Stimulated activated CD4-positive, alpha-beta T cell treated with anti-CD3 and anti-CD28 coated beads, Interleukin-12 subunit alpha, Interleukin-12 subunit beta, amount 100 ng/mL, for 24 hours (primary cell): ENCODE results near the gene BCOR.

Source experiments
- DNase-seq, 2 experiments: peaks; one replicate each; pipeline ENCODE4 v3.0.0-alpha.2; 2020; ENCODE audit warnings: low read depth in 2 of 2

BCOR gene

DNA sequence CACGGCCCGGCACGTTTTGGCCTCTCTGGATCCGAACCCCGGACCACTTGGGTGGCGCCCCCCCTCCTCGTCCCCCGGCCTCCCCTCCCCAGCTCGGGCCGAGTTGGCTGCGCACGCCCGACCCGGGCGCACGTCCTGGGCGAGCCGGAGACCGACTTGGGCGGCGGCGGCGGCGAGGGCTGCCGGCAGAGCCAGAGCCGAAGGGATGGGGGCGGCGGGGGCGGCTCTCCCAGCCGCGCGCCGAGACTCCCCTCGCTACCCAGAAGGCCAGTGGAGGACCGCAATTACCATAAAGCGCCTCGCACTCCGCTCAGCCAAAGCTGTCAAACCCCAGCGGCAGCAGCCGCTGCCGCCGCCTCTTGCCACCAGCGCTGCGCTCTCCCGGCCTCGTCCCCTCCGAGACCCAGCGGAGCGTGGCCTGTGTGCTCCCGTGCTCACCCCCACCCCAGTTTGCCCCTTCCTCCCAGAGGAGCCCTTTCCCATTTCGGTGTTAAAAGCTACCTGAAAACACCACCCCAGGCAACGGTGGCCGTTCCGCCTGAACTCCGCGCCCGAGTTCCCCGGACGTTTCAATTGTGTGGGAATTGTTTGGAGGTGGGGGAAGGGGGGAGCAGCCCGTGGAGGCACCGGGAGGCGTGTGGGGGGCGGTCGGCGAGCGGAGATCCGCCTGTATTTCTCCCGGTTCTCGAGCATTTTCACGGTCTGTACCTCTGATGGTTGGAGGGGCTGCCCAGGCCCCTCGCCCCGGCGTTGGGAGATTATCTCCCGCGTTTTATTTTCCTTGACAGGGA lies 701 bp upstream of the BCOR start:
- DNase-seq = no peak

DNA sequence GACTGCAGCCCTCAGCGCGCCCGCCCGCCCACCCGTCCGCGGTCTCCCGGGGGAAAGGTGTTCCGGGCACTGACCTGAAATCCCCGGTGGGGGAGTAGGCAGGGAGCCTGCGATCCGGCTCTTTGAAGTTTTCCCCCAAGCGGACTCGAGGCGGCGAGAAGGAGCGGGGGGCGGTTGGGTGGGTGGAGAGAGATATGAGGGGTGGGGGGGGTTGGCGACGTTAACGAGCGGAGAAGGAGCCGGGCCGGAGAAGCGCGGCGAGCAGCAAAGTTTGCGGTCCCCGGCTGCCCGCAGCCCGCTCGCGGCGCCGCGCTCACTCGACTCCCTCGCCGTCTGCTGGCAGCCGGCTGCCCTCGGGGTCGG lies 636 bp downstream of the BCOR start:
- DNase-seq = no peak

DNA sequence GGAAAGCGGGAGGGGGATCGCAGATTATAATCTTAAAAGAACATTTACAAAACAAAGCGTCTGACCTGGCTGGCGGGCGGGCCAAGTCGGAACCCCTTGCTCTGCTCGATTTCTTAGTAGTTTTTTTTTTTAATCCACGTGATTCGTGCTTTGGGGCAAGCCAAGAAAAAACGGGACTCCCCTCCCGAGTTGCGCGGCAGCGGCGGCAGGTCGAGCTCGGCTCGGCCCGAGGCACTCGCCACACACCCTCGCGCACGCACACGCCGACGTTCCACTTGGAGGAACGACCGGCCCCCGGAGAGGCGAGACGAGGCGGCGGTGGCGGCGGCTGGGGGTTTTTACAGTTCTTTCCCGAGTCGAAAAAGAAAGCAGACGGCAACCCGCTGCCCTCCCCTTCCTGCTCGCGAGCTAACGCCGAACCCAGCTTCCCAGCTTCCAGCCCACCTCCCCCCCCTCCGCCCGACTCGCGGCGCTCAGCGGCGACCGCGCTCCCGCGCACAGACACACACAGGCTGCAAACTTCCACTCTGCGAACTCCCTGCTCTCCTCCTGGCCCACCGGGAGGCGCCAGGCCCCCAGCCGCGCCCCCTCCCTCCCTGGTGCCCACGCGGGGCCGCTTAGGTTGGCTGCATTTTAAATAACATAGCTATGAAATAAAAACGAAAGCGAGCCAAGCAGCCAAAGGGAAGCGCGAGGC lies 1.2 kb downstream of the BCOR start:
- DNase-seq = no peak

DNA sequence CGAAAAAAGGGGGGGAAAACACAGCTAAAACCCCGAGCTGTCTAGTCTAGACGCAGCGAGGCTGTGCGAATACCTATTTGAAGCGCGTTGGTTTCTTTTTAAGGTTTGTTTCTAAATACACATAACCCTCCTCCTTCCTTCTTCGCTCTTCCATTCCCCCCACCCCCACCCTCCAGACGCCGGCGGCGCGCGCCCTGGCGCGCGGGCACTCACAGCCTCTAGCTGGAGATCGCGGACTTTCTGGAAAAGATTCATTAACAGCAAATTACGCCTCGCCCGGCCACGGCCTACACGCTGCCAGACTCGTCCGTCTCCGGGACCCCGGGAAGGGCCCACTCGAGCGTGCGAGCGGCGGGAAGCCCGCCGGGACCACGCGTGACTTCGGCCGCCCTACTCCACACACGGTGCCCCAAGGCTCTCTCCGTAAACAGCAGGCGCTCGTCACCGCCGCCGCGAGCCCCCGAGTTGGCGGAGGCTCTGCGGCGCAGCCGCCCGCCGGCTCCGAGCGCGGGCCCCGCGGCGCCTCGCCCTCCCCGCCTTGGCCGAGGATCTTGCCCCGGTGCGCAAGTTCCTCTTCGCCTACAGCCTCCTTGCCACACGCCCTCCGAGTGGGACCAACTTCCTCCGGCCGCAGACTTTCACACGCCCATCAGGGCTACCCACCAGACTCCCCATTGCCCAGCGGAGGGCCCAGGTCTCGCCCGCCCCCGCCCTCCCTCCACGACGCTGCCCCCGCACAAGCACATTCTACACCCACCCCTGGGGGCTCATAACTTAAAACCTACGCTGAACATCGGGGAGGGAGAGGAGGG lies 2.0 kb downstream of the BCOR start:
- DNase-seq = no peak

DNA sequence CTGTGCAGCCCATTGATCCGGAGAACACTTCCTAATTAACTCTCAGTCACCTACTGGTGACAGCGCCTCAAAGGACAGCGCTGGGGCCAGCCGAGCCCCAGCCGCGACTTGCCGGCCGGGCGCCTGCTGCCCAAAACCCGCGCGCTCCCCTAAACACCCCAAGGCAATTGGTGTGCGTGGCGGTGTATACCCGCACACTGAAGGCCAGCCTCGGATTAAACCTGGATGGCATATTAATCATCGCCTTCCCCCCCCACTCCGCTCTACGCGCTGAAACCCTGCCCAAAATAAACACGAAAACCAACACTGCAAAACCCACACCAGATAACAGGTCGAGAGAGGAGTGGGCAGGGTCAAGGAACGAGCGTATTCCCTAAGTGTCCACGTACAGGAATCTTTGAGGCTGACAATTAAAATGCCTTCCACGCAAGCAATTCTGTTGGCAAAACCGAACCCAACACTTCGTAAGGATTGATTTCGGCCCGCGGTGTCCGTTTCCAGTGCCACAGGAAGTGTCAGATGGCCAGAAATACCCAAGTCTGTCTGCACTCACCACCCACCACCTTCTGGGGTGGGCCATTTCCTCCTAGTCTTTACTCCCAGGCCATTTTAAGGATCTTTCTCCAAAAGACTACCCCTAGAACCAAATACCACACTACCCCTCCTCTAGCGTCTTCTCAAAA lies 2.7 kb downstream of the BCOR start:
- no peak for DNase-seq

DNA sequence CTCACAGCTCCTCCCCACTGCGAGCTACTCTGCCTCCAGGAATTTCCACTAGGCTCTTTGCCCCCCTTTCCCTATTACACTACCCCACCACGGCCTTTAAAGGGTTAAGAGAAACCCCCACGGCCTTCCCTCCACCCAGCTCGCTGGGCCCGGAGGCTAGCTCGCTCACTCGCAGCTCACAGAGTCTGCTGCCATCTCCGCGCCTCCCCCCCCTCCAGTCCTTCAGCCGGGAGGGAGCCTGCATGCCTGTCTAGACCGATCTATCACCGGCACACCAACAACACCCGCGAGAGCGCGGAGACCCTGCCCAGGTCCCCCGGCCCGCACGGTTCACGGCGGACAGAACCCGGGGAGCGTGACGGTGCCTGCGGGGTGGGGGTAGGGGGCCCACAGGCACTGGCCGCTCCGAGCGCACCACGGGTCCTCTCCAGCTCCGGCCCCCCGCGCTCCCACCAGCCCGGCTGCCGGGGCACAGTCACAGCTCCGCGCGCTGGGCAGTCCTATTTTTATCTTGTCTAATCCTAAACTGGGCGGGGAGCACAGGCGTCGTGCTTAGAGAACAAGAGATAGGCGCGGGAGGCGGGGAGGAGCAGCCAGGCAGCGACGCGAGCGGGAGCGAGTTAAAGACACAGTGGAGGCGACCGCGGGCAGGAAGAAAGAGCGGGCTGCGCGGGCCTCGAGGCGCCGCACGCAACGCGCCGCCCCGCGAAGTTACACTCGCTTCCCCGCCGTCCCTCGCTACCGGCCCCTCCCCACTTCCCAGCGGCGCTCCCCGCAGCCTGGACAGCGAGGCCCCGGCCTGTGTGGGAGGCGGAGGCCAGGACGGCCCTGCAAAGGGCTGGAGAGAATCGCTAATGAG lies 3.5 kb downstream of the BCOR start:
- DNase-seq = no peak

DNA sequence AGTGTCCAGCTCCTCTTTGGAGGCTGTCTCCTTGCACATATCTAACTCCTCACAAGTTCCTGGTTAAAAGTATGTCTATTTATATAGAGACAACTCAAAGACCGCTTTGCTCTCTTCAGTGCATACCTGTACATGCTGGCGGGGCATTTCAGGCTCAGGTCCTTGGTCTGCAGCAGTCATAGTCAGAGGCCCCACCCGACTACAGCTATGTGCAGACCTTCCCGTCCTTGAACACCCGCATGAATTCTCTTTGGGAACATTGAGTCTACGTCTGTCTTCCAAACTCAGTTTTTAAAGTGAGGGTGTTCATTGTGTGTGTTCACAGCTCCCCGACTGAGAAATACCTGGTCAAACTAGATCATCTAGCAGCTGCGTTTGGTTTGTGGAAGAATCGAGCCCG lies 4.2 kb downstream of the BCOR start:
- DNase-seq = no peak

DNA sequence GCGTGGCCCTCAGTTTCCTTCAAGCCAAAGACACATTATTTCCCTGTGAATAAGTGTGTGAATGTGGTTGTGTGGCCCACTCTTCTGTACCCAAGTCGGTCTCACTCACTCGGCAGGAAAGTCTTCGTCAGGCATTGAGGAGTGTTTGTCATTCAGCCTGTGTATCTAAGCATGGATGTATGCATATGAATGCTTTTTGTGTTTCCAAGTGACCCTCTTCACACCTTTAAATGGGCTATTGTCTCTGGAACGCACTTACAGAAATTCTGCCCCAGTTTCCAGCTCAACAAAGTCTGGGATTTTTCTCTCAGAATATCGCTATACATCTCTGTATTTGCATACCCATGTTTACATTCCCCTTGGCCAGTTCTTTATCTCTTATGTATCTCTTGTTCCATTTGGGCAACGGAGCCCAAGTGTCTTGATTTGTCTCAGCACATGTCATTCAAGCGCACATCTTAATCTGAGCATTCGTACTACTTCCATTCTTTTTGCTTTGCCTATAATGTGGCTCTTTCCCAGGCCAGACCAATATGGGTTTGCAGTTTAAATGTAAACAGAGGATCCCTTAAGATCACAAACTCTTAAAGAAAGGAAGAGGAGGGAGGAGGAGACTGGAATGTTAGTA lies 4.8 kb downstream of the BCOR start:
- no peak for DNase-seq

DNA sequence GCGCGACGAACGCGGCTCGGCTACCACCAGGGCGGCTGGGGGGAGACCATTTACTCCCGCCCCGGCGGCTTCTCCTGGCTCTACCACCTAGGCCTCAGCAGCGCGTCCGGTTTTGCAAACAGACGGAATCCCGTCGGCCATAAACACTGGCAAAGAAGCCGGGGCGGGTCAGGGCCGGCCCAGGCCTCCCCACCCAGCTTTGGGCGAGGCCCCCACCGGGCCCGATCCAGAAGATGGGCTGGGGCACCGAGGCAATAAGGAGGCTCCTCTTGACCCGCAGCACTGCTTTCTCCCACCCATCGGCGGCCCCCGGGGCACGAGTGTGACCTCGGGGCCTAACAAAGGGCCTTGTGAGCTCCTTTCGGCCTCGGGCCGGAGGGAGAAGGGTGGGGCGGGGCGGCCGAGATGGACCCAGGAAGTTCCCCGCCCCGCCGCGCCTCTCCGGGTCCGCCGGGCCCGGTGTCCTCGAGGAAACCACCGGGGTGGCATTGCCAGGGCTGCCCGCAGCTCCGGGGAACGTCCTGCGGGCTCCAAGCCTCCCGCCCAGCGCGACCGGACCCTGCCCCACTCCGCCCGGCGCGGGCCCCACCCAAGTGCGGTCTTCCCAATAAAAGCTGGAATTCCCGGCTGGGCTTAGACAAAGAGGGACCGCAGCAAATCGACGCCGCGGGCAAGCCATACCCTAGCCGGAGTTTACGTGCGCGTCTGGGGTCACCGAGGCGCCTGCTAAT lies 5.9 kb downstream of the BCOR start:
- no peak for DNase-seq

DNA sequence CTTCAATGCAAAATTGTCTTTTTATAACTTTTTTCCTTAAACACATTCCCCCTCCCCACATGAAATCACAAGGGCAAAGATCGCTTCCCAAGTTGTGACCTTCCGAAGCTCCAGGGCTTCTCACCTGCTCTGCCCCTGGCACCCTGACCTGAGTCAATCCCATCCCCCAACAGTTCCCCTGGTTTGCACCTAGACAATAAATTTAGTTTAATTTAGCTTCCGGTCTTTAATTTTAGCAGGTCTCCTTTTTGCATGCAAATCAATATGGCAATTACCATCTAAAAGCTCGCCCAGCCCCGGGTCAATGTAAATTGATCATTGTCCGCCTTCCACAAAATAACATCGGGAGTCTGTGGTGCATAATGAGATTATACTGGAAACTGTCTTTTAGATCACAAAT lies 6.8 kb downstream of the BCOR start:
- no peak for DNase-seq

DNA sequence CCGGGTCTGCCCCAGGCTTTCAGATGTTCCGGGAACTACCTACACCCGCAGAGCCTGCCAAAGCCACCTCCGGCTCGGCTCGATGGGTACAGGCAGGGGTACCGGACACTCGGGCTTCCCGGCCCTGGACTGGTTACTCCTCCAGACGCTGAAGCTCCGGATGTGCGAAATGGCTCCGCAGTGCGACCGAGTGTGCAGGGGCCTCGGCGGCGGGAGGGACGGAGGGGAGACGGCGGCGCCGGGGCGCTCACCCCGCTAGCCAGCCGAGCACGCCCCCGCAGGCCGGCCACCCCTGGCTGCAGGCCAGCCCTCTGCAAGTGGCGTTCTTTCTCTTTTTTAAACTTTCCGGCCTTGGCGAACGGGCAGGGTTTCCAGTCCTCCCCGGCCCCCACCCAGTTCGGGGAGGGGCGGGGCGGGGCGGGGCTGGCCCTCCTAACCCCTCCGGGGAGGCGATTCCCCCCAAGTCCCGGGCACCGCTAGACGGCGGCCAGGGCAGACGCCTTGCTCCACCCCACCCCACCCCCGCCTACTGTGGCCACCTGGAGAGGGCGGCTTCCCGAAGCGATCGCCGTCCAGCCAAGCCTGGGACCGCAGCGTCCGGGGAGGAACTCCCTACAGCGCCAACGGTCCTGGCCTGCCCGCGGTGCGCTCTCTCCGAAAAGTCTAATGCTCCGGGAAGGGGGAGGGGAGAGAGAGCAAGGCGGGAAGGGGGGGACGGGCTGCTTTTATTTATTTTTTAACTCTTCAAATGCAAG lies 7.5 kb downstream of the BCOR start:
- no peak for DNase-seq

DNA sequence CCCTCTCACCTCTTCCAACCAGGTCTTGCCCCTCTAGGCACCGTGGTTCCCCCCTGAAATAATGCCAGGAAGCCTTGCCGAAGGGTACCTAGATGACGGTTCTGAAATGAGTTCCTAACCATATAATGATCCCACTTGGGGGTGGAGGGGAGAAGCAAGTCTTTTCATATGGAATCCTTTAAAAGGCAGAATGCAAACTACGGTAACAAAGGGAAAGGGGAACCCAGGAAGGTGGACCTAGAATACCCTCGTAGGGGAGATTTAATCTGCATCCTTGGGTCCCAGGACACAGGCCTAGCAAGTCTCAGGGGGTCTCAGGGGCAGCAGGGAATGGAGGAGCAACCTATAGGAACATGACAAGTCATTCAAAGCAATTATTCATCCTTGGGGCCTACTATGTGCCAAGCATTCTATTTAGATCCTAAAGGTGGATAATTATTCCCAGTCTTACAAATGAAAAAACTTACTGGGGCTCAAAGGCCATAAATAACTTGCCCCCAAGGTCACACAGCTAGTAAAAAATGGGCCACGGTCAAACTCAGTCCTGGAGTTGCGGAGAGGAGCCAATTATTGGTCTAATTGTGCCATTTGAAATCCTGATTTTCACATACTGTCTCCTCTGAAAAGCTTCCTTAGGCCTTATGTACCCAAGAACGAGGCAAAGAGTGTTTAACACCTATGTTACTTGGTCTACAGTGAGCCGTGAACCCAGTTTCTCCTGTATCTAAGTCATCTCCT lies 8.8 kb downstream of the BCOR start:
- DNase-seq = no peak

DNA sequence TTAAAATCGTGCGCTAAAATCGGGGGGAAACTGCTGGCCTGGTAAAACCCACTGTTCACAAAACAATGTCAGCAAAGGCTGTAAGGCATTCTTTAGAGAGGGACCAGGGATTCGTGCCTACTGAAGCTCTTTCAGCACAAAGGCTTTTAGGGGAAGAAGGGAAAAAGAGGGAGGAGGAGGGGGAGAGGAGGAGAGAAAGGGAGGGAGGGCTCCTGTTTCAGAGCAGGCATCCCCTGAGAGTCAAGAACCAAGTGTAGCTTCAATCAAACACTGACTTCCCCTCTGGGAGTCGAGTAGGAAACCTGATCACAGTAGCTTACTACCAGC lies 9.5 kb downstream of the BCOR start:
- DNase-seq = no peak

DNA sequence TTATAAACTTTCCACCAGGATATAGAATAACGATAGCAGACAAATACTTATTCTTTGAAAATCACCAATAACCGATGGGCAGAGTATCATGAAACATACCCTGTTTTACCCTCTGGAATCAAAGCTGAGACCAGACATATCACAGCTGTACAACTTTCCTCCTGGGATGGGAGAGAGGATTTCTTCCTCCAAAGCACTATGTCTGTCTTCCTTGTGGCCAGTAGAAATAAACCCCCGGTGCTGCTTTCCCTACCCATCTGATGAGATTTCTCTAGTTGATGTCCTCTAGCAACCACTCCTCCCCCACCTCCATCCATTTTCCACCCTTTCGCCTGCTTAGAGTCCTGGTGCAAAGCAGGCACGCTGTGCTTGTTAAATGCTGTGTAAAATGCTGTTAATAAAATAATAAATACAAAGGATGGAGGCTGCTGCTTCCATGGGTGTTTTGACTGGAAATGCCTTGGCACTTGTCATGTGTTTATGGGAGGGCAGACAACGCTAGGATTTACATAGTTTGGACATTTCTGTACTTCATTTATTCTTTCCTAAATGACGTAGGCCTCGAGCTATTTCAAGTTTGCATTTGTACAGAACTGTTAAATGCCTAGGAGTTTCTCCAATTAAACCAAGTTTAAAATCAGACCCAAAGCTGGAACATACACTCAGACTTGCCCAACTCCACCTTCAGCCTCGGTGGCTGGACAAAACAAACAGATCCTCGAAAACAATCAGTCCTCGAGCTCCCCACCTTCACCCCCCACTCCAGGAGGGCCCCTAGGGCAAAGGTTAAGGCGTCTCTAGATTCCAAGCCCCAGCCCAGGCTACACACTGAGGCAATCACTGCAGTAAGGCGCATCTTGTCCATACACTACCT lies 10.1 kb downstream of the BCOR start:
- DNase-seq = no peak

DNA sequence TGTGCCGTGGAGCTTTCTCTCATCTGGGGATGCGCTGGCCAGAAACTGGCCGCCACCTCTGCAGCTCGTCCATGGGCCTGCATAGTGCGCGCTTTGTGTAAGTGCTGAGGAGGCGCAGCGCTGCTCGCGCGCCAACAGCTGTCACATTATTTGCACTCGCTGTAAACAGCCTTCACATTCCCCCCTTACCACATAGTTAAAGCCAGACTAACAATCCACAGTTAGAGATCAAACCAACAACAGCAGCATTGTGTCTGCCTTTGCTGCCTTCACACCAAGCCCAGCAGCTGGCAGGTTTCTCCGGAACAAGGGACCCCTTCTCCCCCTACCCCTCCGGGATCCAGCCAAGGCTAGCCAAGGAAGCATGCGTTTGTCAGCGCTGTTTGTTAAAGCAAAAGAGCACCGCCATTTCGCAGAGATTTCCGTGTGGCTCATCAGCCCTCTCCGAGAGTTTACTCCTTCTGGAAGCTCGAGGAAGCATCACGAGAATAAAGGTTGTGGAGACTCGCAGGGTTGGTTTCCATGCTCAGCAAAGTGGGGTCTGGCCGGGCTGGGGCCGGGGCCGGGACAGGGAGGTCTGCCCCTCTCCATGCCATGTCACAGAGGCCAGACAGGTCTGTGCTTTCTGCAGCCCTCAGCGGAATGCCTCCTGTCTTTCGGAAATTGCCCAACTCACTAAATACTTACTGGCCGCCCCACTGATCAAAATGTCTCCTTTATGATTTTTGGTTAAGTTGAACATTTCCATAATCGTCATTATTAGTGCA lies 11.0 kb downstream of the BCOR start:
- no peak for DNase-seq

DNA sequence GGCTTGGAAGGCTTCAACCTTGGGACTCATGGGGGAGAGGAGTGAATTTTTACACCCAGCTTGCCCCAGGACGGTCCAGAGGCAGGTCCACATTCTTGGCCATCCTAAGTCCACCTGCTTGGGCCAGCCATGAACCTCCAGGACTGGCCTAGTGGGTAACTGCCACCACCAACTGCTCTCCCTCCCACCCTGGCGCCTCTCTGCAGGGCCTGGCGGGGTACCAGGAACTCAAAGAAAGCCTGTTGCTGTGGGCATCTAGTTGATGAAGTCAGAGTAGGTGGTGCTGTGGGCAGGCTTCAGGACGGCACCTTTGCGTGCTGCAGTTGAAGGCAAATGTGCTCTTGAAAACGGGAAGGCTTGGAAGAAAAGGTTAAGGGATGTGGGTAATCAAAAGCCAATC lies 12.0 kb downstream of the BCOR start:
- DNase-seq = no peak

DNA sequence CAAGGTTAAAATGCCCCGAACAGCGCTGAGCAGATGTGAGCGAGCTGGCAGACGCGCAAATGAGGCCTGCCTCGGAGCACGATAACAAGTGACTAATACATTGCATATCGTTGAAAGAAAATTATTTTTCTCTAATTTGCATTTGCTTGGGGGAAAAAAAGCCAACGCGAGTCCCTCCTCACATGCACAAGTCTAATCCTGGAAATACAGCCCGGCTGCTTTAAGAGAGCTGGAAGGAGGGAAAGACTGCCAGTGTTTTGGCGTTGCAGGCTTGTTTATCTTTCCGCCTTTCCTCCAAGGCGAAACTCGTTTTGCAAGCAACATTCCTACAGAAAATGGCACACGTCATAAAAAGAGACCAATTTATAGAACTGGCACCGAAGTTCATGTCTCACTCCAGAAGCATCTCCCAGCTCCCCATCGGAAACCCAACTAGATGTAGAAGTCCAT lies 12.6 kb downstream of the BCOR start:
- no peak for DNase-seq
